GM21447 (cell line): ENCODE measurements around the gene ZFP82.

Experiments used
- ATAC-seq: cut with Tn5 transposase; IDR thresholded peaks from one replicate; pipeline ENCODE4 v1.9.1; 2021; ENCODE audit not compliant: unreplicated experiment

The ZFP82 gene

GRCh38 chr19:36373638-36374156 is 44.7 kb downstream of the ZFP82 start:
- ATAC-seq: no peak

GRCh38 chr19:36371886-36372285 is 46.6 kb downstream of the ZFP82 start:
- ATAC-seq: no peak

GRCh38 chr19:36363845-36364244 is 54.6 kb downstream of the ZFP82 start:
- no peak for ATAC-seq
